PC-9 (cell line): ENCODE data around the gene PROM1.

Source experiments
- EZH2 ChIP-seq: fragments of 200-600 bp; sonication (generic); IDR thresholded peaks from 2 replicates; pipeline ENCODE4 v1.8.0; 2017; ENCODE audit warnings: antibody characterized with exemption, low read depth
- TF ChIP-seq, protein P1 (sequence below): fragments of 200-600 bp; sonication (generic); conservative IDR thresholded peaks from 2 replicates; pipeline ENCODE4 v1.6.1; 2017; ENCODE audit warnings: mixed run types, antibody characterized with exemption, mild to moderate bottlenecking, moderate library complexity

DNA sequence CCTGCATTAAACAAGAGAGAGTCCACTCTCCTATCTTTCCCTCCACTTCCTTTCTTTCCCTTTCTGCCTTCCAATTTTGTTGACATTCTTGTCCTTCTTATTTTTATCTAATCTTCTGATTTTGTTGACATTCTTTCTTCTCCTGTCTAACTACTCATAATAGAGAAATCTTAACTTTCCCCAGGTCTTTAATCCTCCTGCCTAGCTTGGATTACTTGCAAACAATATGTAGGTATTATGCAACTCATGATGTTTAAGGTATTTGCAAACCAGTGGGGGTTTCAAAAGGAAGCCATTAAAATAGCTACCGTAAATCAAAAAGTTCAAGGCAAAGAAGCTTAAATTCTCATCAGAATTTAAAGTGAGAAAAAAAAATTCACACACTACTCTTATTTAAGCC is 53.9 kb downstream of the PROM1 start:
- TF ChIP-seq, protein P1, sequence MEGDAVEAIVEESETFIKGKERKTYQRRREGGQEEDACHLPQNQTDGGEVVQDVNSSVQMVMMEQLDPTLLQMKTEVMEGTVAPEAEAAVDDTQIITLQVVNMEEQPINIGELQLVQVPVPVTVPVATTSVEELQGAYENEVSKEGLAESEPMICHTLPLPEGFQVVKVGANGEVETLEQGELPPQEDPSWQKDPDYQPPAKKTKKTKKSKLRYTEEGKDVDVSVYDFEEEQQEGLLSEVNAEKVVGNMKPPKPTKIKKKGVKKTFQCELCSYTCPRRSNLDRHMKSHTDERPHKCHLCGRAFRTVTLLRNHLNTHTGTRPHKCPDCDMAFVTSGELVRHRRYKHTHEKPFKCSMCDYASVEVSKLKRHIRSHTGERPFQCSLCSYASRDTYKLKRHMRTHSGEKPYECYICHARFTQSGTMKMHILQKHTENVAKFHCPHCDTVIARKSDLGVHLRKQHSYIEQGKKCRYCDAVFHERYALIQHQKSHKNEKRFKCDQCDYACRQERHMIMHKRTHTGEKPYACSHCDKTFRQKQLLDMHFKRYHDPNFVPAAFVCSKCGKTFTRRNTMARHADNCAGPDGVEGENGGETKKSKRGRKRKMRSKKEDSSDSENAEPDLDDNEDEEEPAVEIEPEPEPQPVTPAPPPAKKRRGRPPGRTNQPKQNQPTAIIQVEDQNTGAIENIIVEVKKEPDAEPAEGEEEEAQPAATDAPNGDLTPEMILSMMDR, result no peak
- no peak for TF ChIP-seq EZH2
